PC-9 (cell line): Measurements from ENCODE around the gene BRF1.

ENCODE experiments used
- CTCF ChIP-seq: fragments of 200-600 bp; sonication (generic); conservative IDR thresholded peaks from 2 replicates; pipeline ENCODE4 v1.6.1; 2017; ENCODE audit warnings: mixed run types, antibody characterized with exemption, mild to moderate bottlenecking, moderate library complexity
- EZH2 ChIP-seq: fragments of 200-600 bp; sonication (generic); IDR thresholded peaks from 2 replicates; pipeline ENCODE4 v1.8.0; 2017; ENCODE audit warnings: antibody characterized with exemption, low read depth

- TF ChIP-seq CTCF (no peak), EZH2 (no peak)
These were observed 28.2 kb downstream of the BRF1 start for GRCh38 chr14:105272623-105273022.
